Stimulated activated CD4-positive, alpha-beta T cell treated with anti-CD3 and anti-CD28 coated beads, Interleukin-12 subunit alpha, Interleukin-12 subunit beta, amount 100 ng/mL, for 24 hours (primary cell): ENCODE results near the gene RTN4IP1.

ENCODE experiments used
- DNase-seq, 2 experiments: peaks; one replicate each; pipeline ENCODE4 v3.0.0-alpha.2; 2020; ENCODE audit warnings: low read depth in 2 of 2

Gene RTN4IP1

GRCh38 chr6:106546691-106547414, 82.4 kb downstream of the RTN4IP1 start:
- no peak for DNase-seq

- no peak for DNase-seq
Observed at GRCh38 chr6:106546261-106546690, 83.0 kb downstream of the RTN4IP1 start.

GRCh38 chr6:106540907-106541306, 88.4 kb downstream of the RTN4IP1 start:
- no peak for DNase-seq

- no peak for DNase-seq
Observed at GRCh38 chr6:106540432-106540831, 88.9 kb downstream of the RTN4IP1 start.

GRCh38 chr6:106539936-106540335, 89.4 kb downstream of the RTN4IP1 start:
- no peak for DNase-seq

- no peak for DNase-seq
Observed at GRCh38 chr6:106538145-106538544, 91.2 kb downstream of the RTN4IP1 start.

GRCh38 chr6:106537662-106538061, 91.6 kb downstream of the RTN4IP1 start:
- no peak for DNase-seq

GRCh38 chr6:106536851-106537250, 92.4 kb downstream of the RTN4IP1 start:
- DNase-seq: no peak

GRCh38 chr6:106536357-106536756, 92.9 kb downstream of the RTN4IP1 start:
- no peak for DNase-seq

- DNase-seq: no peak
Observed at GRCh38 chr6:106535012-106535411, 94.3 kb downstream of the RTN4IP1 start.

GRCh38 chr6:106534564-106534982, 94.7 kb downstream of the RTN4IP1 start:
- no peak for DNase-seq

- no peak for DNase-seq
Observed at GRCh38 chr6:106534004-106534403, 95.3 kb downstream of the RTN4IP1 start.

GRCh38 chr6:106533054-106533453, 96.2 kb downstream of the RTN4IP1 start:
- DNase-seq: no peak

GRCh38 chr6:106530502-106530901, 98.8 kb downstream of the RTN4IP1 start:
- no peak for DNase-seq

- DNase-seq: no peak
Observed at GRCh38 chr6:106530026-106530425, 99.3 kb downstream of the RTN4IP1 start.

- DNase-seq: no peak
Observed at GRCh38 chr6:106529438-106529837, 99.9 kb downstream of the RTN4IP1 start.

- no peak for DNase-seq
Observed at GRCh38 chr6:106528521-106528920, 100.8 kb downstream of the RTN4IP1 start.

GRCh38 chr6:106527979-106528378, 101.3 kb downstream of the RTN4IP1 start:
- DNase-seq: no peak

- no peak for DNase-seq
Observed at GRCh38 chr6:106527117-106527516, 102.2 kb downstream of the RTN4IP1 start.

GRCh38 chr6:106525882-106526275, 103.4 kb downstream of the RTN4IP1 start:
- DNase-seq: no peak

GRCh38 chr6:106525107-106525881, 104.0 kb downstream of the RTN4IP1 start:
- no peak for DNase-seq

- no peak for DNase-seq
Observed at GRCh38 chr6:106522562-106523250, 106.6 kb downstream of the RTN4IP1 start.
